Measurements from ENCODE around the gene EFS.

DNA sequence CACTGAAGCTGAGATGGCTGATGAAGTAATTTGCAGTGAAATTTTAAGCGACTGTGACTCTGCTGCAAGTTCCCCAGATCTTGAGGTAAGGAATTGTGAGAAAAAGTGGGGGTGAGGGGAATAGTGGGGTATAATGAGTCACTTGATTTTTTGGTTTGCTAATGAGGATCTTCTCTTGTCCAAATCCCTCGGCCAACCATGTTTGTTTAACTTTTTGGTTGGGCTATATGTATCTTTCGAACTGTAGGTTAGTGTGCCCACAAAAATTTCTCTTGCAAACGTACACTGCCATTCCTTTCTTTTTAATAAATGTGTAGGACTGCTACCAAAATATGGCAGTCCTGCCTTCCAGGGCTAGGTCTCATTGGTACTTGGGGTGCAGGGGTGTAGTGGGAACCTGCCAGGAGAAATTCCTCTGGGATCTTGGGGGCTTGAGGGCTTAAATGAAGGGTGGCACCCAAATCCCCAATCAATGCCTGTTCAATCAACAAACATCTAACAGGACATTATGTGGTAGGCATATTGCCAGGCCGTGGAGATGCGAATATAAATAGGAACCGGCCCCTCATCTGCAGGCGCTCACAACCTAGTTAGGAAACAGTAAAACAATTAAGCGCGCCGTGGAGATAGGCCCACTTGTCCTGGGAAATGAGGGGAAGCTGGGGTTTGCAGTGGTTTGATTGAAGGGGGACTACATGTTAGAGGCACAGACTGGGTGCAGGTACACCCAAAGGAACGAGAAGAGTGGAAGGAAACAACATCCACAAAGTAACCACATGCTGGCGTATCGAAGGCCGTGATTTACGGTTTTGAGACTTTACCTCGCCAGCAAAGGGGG, 45.0 kb downstream of the EFS start:
- TF ChIP-seq, protein P1, sequence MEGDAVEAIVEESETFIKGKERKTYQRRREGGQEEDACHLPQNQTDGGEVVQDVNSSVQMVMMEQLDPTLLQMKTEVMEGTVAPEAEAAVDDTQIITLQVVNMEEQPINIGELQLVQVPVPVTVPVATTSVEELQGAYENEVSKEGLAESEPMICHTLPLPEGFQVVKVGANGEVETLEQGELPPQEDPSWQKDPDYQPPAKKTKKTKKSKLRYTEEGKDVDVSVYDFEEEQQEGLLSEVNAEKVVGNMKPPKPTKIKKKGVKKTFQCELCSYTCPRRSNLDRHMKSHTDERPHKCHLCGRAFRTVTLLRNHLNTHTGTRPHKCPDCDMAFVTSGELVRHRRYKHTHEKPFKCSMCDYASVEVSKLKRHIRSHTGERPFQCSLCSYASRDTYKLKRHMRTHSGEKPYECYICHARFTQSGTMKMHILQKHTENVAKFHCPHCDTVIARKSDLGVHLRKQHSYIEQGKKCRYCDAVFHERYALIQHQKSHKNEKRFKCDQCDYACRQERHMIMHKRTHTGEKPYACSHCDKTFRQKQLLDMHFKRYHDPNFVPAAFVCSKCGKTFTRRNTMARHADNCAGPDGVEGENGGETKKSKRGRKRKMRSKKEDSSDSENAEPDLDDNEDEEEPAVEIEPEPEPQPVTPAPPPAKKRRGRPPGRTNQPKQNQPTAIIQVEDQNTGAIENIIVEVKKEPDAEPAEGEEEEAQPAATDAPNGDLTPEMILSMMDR (optimal IDR thresholded peaks at IDR 0.05 in 1 of 3, IDR thresholded peaks at IDR 0.05 in 1 of 3, conservative IDR thresholded peaks at IDR 0.05 in 1 of 3; ENCODE audit: extremely low read depth in 1 of 3, insufficient read depth in 2 of 3, low read length in 3 of 3) = no peak
- TF ChIP-seq EZH2 (IDR thresholded peaks at IDR 0.05; ENCODE audit: low read length) = no peak
